ENCODE data around the gene CLIP3. TPM values are rescaled to one million over a fixed set of nuclear protein-coding genes. Genes with fewer than 3 reads are reported as not detected.

The CLIP3 gene
- total and polyA plus RNA-seq, 2 of the 13 experiments (the other 11 are each of a cell fraction or from before 2014, with no cell fraction given): 0.15 to 1.2 TPM

DNA sequence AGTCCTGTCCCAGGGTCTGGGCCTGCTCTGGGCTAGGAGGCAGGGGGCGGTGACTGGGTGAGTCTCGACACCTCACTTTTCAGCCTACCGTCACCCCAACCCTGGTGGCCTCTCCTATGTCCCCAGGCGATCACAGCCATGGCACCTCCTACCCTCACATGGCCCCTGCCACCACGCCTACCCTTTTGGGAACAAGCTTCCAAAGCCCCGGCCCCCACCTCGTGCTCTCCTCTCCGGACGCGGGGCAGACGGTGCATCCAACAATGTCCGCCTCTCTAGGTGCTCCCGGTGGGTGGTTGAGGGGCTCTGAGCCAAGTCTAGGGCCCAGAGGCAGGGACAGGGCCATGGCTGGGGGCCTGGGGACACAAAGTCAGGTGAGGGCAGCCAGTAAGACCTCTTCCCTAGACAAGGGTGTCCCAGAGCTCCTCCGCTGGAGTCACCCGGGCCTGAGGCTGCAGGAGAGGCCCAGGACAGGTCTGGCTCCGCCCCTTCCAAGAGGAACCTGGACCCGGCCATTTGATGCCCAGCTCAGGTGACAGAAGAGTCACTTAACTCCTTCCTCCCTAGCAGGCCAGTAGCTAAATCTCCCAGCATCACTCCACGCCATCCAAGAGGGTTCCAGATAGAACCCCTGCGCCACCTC, 24.2 kb downstream of the CLIP3 start, which contains the start of gene SYNE4 (continued):
- TF ChIP-seq, protein P1, sequence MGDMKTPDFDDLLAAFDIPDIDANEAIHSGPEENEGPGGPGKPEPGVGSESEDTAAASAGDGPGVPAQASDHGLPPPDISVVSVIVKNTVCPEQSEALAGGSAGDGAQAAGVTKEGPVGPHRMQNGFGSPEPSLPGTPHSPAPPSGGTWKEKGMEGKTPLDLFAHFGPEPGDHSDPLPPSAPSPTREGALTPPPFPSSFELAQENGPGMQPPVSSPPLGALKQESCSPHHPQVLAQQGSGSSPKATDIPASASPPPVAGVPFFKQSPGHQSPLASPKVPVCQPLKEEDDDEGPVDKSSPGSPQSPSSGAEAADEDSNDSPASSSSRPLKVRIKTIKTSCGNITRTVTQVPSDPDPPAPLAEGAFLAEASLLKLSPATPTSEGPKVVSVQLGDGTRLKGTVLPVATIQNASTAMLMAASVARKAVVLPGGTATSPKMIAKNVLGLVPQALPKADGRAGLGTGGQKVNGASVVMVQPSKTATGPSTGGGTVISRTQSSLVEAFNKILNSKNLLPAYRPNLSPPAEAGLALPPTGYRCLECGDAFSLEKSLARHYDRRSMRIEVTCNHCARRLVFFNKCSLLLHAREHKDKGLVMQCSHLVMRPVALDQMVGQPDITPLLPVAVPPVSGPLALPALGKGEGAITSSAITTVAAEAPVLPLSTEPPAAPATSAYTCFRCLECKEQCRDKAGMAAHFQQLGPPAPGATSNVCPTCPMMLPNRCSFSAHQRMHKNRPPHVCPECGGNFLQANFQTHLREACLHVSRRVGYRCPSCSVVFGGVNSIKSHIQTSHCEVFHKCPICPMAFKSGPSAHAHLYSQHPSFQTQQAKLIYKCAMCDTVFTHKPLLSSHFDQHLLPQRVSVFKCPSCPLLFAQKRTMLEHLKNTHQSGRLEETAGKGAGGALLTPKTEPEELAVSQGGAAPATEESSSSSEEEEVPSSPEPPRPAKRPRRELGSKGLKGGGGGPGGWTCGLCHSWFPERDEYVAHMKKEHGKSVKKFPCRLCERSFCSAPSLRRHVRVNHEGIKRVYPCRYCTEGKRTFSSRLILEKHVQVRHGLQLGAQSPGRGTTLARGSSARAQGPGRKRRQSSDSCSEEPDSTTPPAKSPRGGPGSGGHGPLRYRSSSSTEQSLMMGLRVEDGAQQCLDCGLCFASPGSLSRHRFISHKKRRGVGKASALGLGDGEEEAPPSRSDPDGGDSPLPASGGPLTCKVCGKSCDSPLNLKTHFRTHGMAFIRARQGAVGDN (CRISPR knock-in tag; IDR thresholded peaks at IDR 0.05): peak; percentile 94
- TF ChIP-seq ZNF782 (CRISPR knock-in tag; IDR thresholded peaks at IDR 0.05; ENCODE audit: borderline replicate concordance) (0 out of 2 replicates have a peak, but pooled peaks have one; percentile 17), DDIT3 (CRISPR knock-in tag; IDR thresholded peaks at IDR 0.05) (no peak), PTBP1 (IDR thresholded peaks at IDR 0.05; ENCODE audit: low read depth, low read length, poor library complexity, severe bottlenecking) (no peak), KDM3A (CRISPR knock-in tag; IDR thresholded peaks at IDR 0.05; ENCODE audit: low read depth) (peak; percentile 21; the same call in 1 of the 2 replicates), ATRX (CRISPR knock-in tag; IDR thresholded peaks at IDR 0.05; ENCODE audit: borderline replicate concordance) (no peak), ZSCAN21 (CRISPR knock-in tag; IDR thresholded peaks at IDR 0.05; ENCODE audit: borderline replicate concordance) (no peak), MXD4 (CRISPR knock-in tag; IDR thresholded peaks at IDR 0.05) (no peak), HOXA7 (CRISPR knock-in tag; IDR thresholded peaks at IDR 0.05) (no peak), SIX4 (CRISPR knock-in tag; IDR thresholded peaks at IDR 0.05) (peak; percentile 83), ZNF451 (CRISPR knock-in tag; IDR thresholded peaks at IDR 0.05) (no peak), MED13 (CRISPR knock-in tag; IDR thresholded peaks at IDR 0.05) (no peak), KLF16 (CRISPR knock-in tag; IDR thresholded peaks at IDR 0.05) (peak in 1 of 2 experiments; percentile 50; a peak in 1 of 4 replicates), ZSCAN29 (CRISPR knock-in tag; conservative IDR thresholded peaks at IDR 0.05) (no peak; the same call in 1 of the 2 replicates), ZNF430 (CRISPR knock-in tag; IDR thresholded peaks at IDR 0.05) (no peak; the same call in 1 of the 2 replicates)
- TF ChIP-seq, protein P2, sequence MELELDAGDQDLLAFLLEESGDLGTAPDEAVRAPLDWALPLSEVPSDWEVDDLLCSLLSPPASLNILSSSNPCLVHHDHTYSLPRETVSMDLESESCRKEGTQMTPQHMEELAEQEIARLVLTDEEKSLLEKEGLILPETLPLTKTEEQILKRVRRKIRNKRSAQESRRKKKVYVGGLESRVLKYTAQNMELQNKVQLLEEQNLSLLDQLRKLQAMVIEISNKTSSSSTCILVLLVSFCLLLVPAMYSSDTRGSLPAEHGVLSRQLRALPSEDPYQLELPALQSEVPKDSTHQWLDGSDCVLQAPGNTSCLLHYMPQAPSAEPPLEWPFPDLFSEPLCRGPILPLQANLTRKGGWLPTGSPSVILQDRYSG (CRISPR knock-in tag; IDR thresholded peaks at IDR 0.05): no peak
- TF ChIP-seq, protein P3, sequence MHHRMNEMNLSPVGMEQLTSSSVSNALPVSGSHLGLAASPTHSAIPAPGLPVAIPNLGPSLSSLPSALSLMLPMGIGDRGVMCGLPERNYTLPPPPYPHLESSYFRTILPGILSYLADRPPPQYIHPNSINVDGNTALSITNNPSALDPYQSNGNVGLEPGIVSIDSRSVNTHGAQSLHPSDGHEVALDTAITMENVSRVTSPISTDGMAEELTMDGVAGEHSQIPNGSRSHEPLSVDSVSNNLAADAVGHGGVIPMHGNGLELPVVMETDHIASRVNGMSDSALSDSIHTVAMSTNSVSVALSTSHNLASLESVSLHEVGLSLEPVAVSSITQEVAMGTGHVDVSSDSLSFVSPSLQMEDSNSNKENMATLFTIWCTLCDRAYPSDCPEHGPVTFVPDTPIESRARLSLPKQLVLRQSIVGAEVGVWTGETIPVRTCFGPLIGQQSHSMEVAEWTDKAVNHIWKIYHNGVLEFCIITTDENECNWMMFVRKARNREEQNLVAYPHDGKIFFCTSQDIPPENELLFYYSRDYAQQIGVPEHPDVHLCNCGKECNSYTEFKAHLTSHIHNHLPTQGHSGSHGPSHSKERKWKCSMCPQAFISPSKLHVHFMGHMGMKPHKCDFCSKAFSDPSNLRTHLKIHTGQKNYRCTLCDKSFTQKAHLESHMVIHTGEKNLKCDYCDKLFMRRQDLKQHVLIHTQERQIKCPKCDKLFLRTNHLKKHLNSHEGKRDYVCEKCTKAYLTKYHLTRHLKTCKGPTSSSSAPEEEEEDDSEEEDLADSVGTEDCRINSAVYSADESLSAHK (CRISPR knock-in tag; IDR thresholded peaks at IDR 0.05; ENCODE audit: borderline replicate concordance): no peak

All from HepG2 (cell line).